Measurements from ENCODE around the gene STRN. TPM values are rescaled to one million over a fixed set of nuclear protein-coding genes. Genes with fewer than 3 reads are reported as not detected.

Gene STRN
- total and polyA plus RNA-seq, 9 of the 15 experiments (the other 6 are each of a cell fraction or from before 2014, with no cell fraction given): 1.3 to 31.2 (median 20.0) TPM

DNA sequence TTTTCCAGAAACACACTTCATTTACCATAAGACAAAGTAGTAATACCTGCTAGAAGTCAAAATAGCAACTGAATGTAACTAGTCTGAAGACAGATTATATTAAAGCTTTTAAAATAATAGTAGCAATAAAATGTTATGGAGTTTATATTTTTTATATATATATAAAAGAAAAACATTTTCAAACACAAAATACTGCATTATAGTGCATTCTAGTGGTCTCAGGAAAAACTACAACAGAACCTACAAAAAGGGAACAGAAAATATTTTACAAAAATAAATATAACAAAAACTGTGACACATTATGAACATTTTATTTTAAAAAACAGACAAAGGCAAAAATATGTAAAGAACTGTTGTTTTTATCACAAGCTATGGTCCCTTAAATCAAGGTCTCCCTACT, 48.0 kb downstream of the STRN start (continued):
- TF ChIP-seq MYC (IDR thresholded peaks at IDR 0.05; ENCODE audit: low read depth, low read length): no peak
- no peak for TF ChIP-seq MYC (CRISPR knock-in tag; IDR thresholded peaks at IDR 0.05; ENCODE audit: borderline replicate concordance, low read depth)
- no peak for TF ChIP-seq HDGF (IDR thresholded peaks at IDR 0.05)
- TF ChIP-seq ZNF780A (CRISPR knock-in tag; IDR thresholded peaks at IDR 0.05): no peak
- TF ChIP-seq NR2F6 (CRISPR knock-in tag; IDR thresholded peaks at IDR 0.05): no peak
- no peak for TF ChIP-seq HNRNPUL1 (IDR thresholded peaks at IDR 0.05; ENCODE audit: low read length)
- TF ChIP-seq NCOA4 (IDR thresholded peaks at IDR 0.05; ENCODE audit: partially characterized antibody): no peak
- TF ChIP-seq, protein P1, sequence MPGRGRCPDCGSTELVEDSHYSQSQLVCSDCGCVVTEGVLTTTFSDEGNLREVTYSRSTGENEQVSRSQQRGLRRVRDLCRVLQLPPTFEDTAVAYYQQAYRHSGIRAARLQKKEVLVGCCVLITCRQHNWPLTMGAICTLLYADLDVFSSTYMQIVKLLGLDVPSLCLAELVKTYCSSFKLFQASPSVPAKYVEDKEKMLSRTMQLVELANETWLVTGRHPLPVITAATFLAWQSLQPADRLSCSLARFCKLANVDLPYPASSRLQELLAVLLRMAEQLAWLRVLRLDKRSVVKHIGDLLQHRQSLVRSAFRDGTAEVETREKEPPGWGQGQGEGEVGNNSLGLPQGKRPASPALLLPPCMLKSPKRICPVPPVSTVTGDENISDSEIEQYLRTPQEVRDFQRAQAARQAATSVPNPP (IDR thresholded peaks at IDR 0.05; ENCODE audit: borderline replicate concordance, insufficient read depth, insufficient read length): no peak
- TF ChIP-seq NR2C1 (IDR thresholded peaks at IDR 0.05): no peak
- no peak for TF ChIP-seq NR2C1 (tag; IDR thresholded peaks at IDR 0.05)
- TF ChIP-seq ZNF133 (CRISPR knock-in tag; IDR thresholded peaks at IDR 0.05): no peak

DNA sequence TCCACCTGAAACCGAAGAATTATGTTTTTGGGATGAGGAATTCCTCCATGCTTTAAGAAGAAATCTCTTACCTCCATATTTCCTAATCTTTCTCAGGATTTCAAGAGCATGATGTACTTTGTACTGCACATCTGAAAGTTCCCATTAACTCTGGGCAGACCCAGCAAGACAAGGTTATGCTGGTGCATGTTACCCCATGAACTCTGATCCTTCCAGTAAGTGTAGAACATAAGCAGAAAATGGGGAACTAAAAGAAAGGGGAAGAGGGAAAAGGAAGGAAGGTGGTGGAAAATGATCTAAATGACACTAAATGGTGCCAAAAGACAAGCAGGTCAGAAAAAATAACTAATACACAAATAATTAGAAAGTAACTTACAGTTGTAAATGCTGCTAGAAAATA, 50.7 kb downstream of the STRN start:
- TF ChIP-seq, protein P2, sequence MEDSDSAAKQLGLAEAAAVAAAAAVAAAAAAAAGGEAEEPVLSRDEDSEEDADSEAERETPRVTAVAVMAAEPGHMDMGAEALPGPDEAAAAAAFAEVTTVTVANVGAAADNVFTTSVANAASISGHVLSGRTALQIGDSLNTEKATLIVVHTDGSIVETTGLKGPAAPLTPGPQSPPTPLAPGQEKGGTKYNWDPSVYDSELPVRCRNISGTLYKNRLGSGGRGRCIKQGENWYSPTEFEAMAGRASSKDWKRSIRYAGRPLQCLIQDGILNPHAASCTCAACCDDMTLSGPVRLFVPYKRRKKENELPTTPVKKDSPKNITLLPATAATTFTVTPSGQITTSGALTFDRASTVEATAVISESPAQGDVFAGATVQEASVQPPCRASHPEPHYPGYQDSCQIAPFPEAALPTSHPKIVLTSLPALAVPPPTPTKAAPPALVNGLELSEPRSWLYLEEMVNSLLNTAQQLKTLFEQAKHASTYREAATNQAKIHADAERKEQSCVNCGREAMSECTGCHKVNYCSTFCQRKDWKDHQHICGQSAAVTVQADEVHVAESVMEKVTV (CRISPR knock-in tag; IDR thresholded peaks at IDR 0.05): no peak
- peak; percentile 23; the same call in 1 of the 2 replicates for TF ChIP-seq SPI1 (IDR thresholded peaks at IDR 0.05; ENCODE audit: borderline replicate concordance, low read depth, low read length)
- Histone ChIP-seq H3K9me1 (ENCODE audit: control insufficient read depth, insufficient read depth, low read length) (no peaks in the 10 kb centered on the region), H3K4me2 (ENCODE audit: insufficient read depth, low read length) (no peak overlapping the region), H3K9ac (ENCODE audit: insufficient read depth in 1 of 2, low read depth in 2 of 2, low read length in 2 of 2) (no peak overlapping the region), H3K27me3 (ENCODE audit: control insufficient read depth in 2 of 2, insufficient read depth in 2 of 2, low read length in 2 of 2) (no peaks in the 10 kb centered on the region), H3K27ac (ENCODE audit: extremely low read depth, low read depth, low read length) (peak overlapping the region; percentile 17; the same call in 1 of the 3 replicates), H3K79me2 (ENCODE audit: control insufficient read depth, insufficient read depth, low read length) (peaks cover 4% of the 10 kb centered on the region; the same call in 1 of the 3 replicates), H3K4me1 (replicated peaks in 1 of 2; ENCODE audit: control insufficient read depth in 2 of 2, insufficient read depth in 2 of 2, low read length in 2 of 2) (no peaks in the 10 kb centered on the region; a peak in 1 of 5 replicates), H3K4me3 (no peak overlapping the region), H4K20me1 (replicated peaks; ENCODE audit: control insufficient read depth, insufficient read depth, low read length) (no peaks in the 10 kb centered on the region), H3K36me3 (ENCODE audit: control insufficient read depth, insufficient read depth, low read length) (peaks cover 20% of the 10 kb centered on the region), H3K9me3 (replicated peaks; ENCODE audit: control insufficient read depth, insufficient read depth, low read depth, low read length) (no peaks in the 10 kb centered on the region), H2AFZ (ENCODE audit: low read depth, low read length) (no peak overlapping the region)
- ChIA-PET POLR2A (no interaction called here), CTCF (ENCODE audit: low intra/inter-chr PET ratio) (no interaction called here)
- intact Hi-C loops (cut with micrococcal nuclease) (loop anchor here (5.0 to 10.0 kb wide), 2 partner anchors 101 to 133 kb away; no protein-coding TSS in a partner anchor), in situ Hi-C loops (cut with MboI) (no loop called here)
- DNase-seq (ENCODE audit: extremely low read depth in 1 of 4, low spot score in 3 of 4) (no peak), ATAC-seq (no peak), FAIRE-seq (no peak)
- WGBS (ENCODE audit: insufficient coverage, low coverage, missing lambda C conversion rate): 96% methylated on average over 1 of the region's 1 CpG
- no TSS peak for BruUV-seq (replicated peaks)

All from K562 (cell line).